GM12891 (cell line): ENCODE measurements around the gene FXYD6.

Experiments used
- PAX5 ChIP-seq: IDR thresholded peaks from 2 replicates; pipeline ENCODE4 v1.6.1; 2011; ENCODE audit warnings: low read length, moderate library complexity, mild to moderate bottlenecking; ENCODE audit not compliant: insufficient read depth, severe bottlenecking
- POLR2A ChIP-seq: IDR thresholded peaks from 2 replicates; pipeline ENCODE4 v1.6.1; 2011; ENCODE audit warnings: low read depth, low read length, control low read depth
- POLR2AphosphoS5 ChIP-seq: IDR thresholded peaks from 2 replicates; pipeline ENCODE4 v1.6.1; 2011; ENCODE audit warnings: low read depth, low read length, control low read depth
- SPI1 ChIP-seq: IDR thresholded peaks from 2 replicates; pipeline ENCODE4 v1.6.1; 2011; ENCODE audit warnings: low read depth, low read length, control low read depth
- TAF1 ChIP-seq: IDR thresholded peaks from 2 replicates; pipeline ENCODE4 v1.6.1; 2011; ENCODE audit warnings: low read depth, low read length, control low read depth

- TF ChIP-seq TAF1: no peak
- no peak for TF ChIP-seq POLR2AphosphoS5
- no peak for TF ChIP-seq POLR2A
- TF ChIP-seq PAX5: no peak
- TF ChIP-seq SPI1: no peak
Observed at GRCh38 chr11:117830674-117831351, 45.6 kb downstream of the FXYD6 start.
